HG03432 (cell line): ENCODE results near the gene SCAPER.
"Not testable (repeated sequence)": the region's sequence is repeated elsewhere in the genome, so short reads cannot be mapped to it uniquely, and the experiment has no call there.

Source experiments
- ATAC-seq: cut with Tn5 transposase; IDR thresholded peaks from one replicate; pipeline ENCODE4 v1.9.1; 2021; ENCODE audit warnings: mild to moderate bottlenecking, moderate library complexity; ENCODE audit not compliant: unreplicated experiment

The SCAPER gene

DNA sequence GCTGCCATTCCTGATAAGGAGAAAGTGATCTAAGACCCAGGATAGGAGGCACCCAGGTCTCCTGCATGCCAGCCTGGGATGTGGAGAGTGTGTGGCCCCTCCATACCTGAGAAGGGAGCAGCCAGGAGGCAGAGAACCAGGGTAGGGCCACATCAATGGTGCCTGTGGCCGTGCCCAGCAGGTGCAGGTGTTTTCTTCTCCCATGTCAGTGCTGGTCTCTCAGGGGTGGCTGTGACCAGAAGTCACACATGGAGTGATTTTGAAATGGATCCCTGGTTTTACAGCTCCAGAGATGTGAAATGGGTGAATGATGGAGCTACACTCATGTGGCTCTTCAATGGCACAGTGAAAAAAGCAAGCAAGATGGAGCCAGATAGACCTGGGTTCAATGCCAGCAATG, 571.8 kb downstream of the SCAPER start:
- ATAC-seq: no peak

DNA sequence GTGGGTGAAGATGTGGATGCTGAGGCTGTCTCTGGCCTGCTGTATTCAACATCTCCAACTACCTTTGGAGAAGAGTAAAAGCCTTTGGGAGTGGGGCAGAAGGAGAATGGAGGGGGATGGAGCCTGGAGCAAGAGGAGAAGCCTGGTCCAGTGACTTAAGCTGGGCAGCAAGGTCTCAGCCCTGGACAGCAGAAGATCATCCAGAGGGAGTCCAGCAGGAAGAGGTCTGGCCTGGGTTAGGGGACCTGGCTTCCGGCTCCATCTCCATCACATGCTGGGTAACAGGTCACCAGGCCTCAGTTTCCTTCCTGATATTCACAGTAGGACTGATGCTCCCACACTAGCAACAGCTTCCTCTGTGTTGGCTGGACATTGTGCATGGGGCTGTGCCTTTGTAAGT, 572.3 kb downstream of the SCAPER start:
- no peak for ATAC-seq

- ATAC-seq: no peak
Measured at GRCh38 chr15:76330080-76330680, 575.0 kb downstream of the SCAPER start.

DNA sequence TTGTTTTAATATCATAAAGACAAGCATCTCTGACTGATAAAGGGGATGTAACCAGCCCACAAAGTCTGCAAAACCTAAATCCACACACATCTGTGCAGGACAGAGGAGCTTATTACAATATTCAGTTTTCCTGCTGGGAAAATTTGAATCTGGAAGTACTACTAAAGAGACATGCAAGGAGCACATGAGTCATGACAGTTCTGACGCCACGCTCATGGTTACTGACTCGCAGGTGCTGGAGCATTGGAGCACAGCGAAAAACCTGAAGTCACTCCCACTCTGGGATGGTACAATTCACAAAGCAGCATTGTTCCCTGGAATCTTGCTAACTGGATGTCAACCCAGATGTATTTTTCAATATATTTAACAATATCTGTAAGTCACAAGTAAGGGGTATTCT, 576.2 kb downstream of the SCAPER start:
- no peak for ATAC-seq

DNA sequence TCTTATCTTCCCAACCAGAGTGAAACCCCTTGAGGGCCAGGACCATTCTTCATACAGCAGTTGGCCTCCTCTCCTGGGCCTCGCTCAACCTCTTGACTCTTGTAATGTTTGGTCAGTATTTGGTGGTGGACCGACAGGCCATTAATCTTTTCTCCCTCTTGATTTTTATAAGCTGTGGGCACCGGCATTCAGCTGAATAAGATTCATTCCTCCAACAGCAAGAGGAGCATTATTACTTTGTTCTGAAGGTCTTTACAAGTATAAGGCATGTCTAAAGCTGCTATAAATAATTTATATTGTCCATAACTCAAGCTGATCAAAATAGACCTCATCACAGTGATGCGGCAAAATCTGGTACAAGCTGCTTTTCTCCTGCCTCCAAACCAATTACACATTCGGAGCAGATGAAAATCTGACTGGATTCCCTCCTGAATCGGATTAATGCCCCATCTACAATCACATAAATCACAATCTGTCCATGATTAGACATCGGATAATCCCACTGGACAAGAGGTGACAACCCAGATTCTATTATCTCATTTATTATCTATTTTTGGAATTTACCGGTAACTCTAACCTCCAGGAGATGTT, 576.9 kb downstream of the SCAPER start:
- ATAC-seq: no peak

- no peak for ATAC-seq
Measured at GRCh38 chr15:76327191-76328105, 577.7 kb downstream of the SCAPER start.

- no peak for ATAC-seq
Measured at GRCh38 chr15:76325704-76326103, 579.4 kb downstream of the SCAPER start.

GRCh38 chr15:76324066-76324465, 581.1 kb downstream of the SCAPER start:
- no peak for ATAC-seq

DNA sequence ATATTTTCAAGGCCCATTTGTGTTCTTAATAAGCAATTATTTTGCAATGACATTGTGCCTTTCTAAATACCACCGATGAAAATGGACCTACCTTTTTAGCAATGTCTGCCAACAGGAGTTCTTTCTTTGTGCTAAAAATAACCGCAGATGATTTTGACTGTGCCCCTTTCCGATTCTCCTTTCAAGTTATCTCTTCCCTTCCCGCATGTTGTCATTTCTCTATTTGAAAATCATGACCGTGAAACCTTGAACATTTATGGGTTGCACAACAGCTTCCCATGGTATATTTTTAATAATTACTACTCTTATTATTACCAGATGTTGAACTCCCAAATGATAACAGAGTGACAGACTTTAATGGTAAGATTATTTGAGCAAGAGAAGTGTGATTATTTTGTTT, 583.5 kb downstream of the SCAPER start:
- no peak for ATAC-seq

GRCh38 chr15:76321171-76321570, 584.0 kb downstream of the SCAPER start:
- no peak for ATAC-seq

DNA sequence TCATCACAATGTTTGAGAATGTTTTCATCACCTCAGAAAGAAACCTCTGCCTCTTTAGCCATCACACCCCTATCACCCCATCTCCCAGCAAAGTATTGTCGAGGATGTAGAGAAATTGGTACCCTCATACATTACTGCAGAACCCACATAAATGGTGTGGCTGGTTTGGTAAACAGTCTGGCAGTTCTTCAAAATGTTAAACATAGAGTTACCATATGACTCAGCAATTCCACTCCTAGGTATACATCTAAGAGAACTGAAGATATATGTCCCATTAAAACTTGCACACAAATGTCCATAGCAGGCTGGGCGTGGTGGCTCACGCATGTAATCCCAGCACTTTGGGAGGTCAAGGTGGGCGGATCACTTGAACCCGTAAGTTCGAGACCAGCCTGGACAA, 585.1 kb downstream of the SCAPER start:
- ATAC-seq: no peak

GRCh38 chr15:76313731-76314130, 591.4 kb downstream of the SCAPER start:
- ATAC-seq: no peak

DNA sequence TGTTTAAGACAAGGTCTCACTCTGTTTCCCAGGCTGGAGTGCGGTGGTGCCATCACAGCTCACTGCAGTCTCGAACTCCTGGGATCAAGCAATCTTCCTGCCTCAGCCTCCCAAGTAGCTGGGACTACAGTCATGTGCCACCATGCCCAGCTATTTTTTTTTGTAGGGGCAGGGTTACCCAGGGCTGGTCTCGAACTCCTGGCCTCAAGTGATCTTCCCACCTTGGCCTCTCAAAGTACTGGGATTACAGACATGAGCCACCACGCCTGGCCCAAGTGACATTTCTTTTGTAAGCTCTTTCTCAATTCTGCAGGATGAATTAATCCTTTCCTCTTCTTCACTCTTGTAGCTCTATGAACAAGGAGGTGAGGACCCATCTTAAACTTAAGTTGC, 592.0 kb downstream of the SCAPER start:
- ATAC-seq: not testable (repeated sequence)

DNA sequence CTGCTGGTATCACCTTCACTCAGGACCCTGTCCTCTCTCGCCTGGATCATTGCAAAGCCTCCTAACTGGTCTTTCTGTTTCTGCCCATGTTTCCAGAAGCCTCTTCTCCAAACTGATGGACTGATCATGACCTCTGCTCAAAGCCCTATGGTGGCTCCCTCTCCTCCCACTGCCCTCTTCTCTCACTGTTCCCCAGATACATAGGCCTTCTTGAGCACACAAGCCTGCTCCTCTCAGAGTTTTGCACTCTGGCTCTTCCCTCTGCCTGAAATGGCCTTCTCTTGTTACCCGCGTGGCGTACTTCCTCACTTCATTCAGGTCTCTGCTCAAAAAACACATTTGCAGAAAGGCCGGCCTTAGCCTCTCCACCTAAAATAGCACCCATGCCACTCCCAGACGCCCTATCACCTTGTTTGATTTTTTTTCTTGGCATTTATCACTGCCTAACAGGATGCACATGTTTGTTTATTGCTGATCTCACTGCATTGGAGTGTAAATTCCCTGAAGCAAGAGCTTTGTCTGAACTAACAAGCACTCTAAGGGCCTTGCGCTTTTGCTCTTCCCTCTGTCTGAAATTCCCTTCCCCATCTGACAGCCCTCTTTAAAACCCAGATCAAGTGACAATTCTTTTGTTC, 592.5 kb downstream of the SCAPER start:
- no peak for ATAC-seq

DNA sequence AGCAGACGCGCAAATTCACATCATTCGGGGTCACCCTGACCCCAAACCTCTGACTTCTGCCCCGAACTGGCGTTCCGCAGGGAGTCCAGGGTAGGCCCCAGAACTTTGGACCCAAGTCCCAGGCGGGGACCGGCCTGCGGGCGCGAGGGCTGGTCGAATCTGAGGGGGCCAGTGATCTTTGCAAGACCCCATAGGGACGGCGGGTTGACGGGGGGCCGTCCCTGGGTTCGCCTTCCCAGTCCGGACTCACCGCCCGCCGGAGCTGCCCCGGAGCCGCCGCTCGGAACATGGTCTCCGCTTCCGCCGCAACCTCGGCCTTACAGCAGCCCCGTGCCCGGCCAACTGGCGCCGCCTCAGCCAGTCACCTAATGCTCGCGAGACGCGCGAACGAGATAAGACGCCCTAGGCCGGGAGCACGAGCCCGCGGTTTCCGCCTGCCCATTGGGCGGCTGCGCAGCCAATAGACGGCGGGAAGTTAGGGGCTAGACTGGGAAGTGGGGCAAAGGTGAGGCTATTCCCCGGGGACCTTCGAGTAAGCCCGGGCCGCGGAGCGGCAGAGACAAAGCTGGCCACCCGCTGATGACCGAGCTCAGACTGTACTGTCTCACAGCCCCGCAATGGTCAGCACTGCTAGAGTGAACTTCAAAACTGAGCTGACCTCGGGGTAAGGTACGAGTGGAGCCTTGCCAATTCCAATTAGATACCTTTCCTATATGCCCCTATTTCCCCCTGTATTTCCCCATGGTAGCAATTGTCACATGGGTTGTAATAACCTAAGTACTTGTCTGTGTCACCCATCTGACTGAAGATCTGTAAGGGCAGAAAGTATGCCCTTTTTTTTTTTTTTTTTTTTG, 593.8 kb downstream of the SCAPER start, which contains the start of gene ETFA:
TSS of gene ETFA (minus strand) at position 370 of the 854 bp plus-strand sequence. CDS start at position 289, 81 bp downstream.
- ATAC-seq: peak; percentile 99

GRCh38 chr15:76310475-76311099, 594.6 kb downstream of the SCAPER start:
- peak; percentile 20 for ATAC-seq

DNA sequence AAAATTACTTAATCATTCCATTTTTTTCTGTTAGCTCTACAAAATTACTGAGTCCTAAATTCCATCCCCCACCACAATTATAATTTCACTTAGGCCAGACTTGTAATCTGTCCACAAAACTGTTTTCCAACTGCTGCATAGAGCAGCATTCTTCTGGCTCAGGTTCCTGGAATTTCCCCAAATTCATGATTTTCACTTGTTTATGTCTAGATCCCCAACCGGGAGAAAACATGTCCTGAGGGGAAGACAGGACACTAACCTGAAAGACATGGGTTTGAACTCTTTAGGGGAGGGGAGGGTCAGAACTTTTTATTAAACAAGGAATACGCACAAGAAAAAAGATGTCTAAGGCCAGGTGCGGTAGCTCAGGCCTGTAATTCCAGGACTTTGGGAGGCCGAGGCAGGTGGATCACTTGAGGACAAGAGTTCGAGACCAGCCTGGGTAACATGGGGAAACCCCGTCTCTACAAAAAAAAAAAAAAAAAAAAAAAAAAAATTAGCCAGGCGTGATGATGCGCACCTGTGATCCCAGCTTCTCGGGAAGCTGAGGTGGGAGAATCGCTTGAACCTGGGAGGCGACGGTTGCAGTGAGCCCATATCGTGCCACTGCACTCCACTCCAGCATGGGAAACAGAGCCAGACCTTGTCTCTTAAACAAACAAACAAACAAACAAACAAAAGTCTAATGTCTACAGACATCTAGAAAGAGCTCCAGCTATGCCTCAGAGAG, 595.4 kb downstream of the SCAPER start:
- ATAC-seq: no peak

- no peak for ATAC-seq
Measured at GRCh38 chr15:76303909-76304308, 601.2 kb downstream of the SCAPER start.

DNA sequence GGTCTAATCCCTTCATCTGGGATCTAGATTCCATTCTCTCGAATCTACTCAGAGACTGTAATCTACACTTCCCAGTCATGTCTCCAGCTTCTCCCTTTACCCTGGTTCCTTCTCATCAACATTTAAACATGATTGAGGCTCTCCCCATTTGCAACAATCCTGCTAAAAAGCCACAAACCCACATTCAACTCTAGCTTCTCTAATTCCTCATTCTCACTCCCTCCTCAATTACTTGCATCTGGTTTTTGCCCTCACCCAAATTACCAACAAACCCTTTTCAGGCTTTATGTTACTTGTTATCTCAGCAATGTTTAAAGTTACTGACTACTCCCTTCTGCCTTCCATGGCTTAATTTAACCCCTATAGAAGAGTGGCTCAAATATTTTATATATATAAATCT, 605.4 kb downstream of the SCAPER start:
- ATAC-seq: no peak
